ENCODE measurements around the gene TLCD3A. TPM values are rescaled to one million over a fixed set of nuclear protein-coding genes. Genes with fewer than 3 reads are reported as not detected.

The TLCD3A gene
- total RNA-seq, 1 experiment from 2014 or later: 15.4 TPM

- no peak for DNase-seq (ENCODE audit: low read depth)
These were observed 26.5 kb upstream of the TLCD3A start for GRCh38 chr17:705863-706262.

- DNase-seq (ENCODE audit: low read depth): no peak
These were observed 24.3 kb upstream of the TLCD3A start for GRCh38 chr17:708132-708531.

GRCh38 chr17:718075-718474, 14.3 kb upstream of the TLCD3A start:
- DNase-seq (ENCODE audit: low read depth): no peak

- no peak for DNase-seq (ENCODE audit: low read depth)
These were observed 11.5 kb upstream of the TLCD3A start for GRCh38 chr17:720706-721539.

- no peak for DNase-seq (ENCODE audit: low read depth)
These were observed 10.9 kb upstream of the TLCD3A start for GRCh38 chr17:721540-721937.

- no peak for DNase-seq (ENCODE audit: low read depth)
These were observed 7.3 kb upstream of the TLCD3A start for GRCh38 chr17:725084-725483.

GRCh38 chr17:725746-726145, 6.7 kb upstream of the TLCD3A start:
- DNase-seq (ENCODE audit: low read depth): no peak

- DNase-seq (ENCODE audit: low read depth): no peak
These were observed 6.0 kb upstream of the TLCD3A start for GRCh38 chr17:726271-726919.

GRCh38 chr17:728911-729310, 3.5 kb upstream of the TLCD3A start:
- no peak for DNase-seq (ENCODE audit: low read depth)

- DNase-seq (ENCODE audit: low read depth): no peak
These were observed 741 bp upstream of the TLCD3A start for GRCh38 chr17:731644-732066.

GRCh38 chr17:732902-733720, 715 bp downstream of the TLCD3A start:
- DNase-seq (ENCODE audit: low read depth): peak; percentile 30

- DNase-seq (ENCODE audit: low read depth): no peak
These were observed 1.3 kb downstream of the TLCD3A start for GRCh38 chr17:733743-734142.

- DNase-seq (ENCODE audit: low read depth): no peak
These were observed 5.2 kb downstream of the TLCD3A start for GRCh38 chr17:737561-738113.

- DNase-seq (ENCODE audit: low read depth): no peak
These were observed 8.0 kb downstream of the TLCD3A start for GRCh38 chr17:740240-741017.

- DNase-seq (ENCODE audit: low read depth): no peak
These were observed 9.9 kb downstream of the TLCD3A start for GRCh38 chr17:742147-742793.

- no peak for DNase-seq (ENCODE audit: low read depth)
These were observed 10.7 kb downstream of the TLCD3A start for GRCh38 chr17:743139-743538.

GRCh38 chr17:744937-745336, 12.5 kb downstream of the TLCD3A start:
- no peak for DNase-seq (ENCODE audit: low read depth)

GRCh38 chr17:745406-745805, 13.0 kb downstream of the TLCD3A start:
- DNase-seq (ENCODE audit: low read depth): no peak

- DNase-seq (ENCODE audit: low read depth): no peak
These were observed 13.8 kb downstream of the TLCD3A start for GRCh38 chr17:746181-746580.

- DNase-seq (ENCODE audit: low read depth): no peak
These were observed 14.6 kb downstream of the TLCD3A start for GRCh38 chr17:746783-747629.

All from RPMI7951 (cell line).